Measurements from ENCODE around the gene CPA1.

DNA sequence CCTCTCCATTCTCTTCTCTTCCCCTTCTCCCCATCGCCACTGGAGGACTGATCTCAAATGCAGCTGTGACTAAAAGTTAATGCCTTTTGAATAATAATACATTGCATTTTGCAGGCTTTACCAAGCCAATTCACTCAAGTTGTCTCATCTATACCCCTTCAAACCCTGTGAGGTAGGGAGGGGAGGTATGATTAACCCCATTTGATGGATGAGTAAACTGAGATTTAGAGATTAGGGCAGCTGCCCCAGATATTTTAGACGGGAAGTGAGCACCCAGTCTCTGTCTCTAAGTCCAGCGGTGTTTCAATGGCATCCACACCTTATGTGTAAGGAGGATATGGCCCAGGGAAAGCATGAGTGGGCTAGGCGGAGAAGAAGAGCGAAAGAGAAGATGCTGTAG, 34.6 kb upstream of the CPA1 start:
- TF ChIP-seq, protein P1, sequence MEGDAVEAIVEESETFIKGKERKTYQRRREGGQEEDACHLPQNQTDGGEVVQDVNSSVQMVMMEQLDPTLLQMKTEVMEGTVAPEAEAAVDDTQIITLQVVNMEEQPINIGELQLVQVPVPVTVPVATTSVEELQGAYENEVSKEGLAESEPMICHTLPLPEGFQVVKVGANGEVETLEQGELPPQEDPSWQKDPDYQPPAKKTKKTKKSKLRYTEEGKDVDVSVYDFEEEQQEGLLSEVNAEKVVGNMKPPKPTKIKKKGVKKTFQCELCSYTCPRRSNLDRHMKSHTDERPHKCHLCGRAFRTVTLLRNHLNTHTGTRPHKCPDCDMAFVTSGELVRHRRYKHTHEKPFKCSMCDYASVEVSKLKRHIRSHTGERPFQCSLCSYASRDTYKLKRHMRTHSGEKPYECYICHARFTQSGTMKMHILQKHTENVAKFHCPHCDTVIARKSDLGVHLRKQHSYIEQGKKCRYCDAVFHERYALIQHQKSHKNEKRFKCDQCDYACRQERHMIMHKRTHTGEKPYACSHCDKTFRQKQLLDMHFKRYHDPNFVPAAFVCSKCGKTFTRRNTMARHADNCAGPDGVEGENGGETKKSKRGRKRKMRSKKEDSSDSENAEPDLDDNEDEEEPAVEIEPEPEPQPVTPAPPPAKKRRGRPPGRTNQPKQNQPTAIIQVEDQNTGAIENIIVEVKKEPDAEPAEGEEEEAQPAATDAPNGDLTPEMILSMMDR (IDR thresholded peaks at IDR 0.05; ENCODE audit: insufficient read depth, low read length) = no peak
- TF ChIP-seq POLR2AphosphoS5 (IDR thresholded peaks at IDR 0.05; ENCODE audit: low read depth) = no peak
- TF ChIP-seq, protein P2, sequence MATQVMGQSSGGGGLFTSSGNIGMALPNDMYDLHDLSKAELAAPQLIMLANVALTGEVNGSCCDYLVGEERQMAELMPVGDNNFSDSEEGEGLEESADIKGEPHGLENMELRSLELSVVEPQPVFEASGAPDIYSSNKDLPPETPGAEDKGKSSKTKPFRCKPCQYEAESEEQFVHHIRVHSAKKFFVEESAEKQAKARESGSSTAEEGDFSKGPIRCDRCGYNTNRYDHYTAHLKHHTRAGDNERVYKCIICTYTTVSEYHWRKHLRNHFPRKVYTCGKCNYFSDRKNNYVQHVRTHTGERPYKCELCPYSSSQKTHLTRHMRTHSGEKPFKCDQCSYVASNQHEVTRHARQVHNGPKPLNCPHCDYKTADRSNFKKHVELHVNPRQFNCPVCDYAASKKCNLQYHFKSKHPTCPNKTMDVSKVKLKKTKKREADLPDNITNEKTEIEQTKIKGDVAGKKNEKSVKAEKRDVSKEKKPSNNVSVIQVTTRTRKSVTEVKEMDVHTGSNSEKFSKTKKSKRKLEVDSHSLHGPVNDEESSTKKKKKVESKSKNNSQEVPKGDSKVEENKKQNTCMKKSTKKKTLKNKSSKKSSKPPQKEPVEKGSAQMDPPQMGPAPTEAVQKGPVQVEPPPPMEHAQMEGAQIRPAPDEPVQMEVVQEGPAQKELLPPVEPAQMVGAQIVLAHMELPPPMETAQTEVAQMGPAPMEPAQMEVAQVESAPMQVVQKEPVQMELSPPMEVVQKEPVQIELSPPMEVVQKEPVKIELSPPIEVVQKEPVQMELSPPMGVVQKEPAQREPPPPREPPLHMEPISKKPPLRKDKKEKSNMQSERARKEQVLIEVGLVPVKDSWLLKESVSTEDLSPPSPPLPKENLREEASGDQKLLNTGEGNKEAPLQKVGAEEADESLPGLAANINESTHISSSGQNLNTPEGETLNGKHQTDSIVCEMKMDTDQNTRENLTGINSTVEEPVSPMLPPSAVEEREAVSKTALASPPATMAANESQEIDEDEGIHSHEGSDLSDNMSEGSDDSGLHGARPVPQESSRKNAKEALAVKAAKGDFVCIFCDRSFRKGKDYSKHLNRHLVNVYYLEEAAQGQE (IDR thresholded peaks at IDR 0.05; ENCODE audit: insufficient replicate concordance, low read depth) = no peak

All from HL-60 (cell line).